GM19239 (cell line): ENCODE data around the gene B9D1.

Experiments
- DNase-seq: peaks from one replicate; pipeline ENCODE4 v3.0.0; 2011; ENCODE audit warnings: low spot score; ENCODE audit not compliant: insufficient read length
- FAIRE-seq: peaks from 2 replicates; lab custom pipeline; 2011; peaks lifted over from hg19 to GRCh38; lab: Jason Lieb, UNC

Gene B9D1

DNA sequence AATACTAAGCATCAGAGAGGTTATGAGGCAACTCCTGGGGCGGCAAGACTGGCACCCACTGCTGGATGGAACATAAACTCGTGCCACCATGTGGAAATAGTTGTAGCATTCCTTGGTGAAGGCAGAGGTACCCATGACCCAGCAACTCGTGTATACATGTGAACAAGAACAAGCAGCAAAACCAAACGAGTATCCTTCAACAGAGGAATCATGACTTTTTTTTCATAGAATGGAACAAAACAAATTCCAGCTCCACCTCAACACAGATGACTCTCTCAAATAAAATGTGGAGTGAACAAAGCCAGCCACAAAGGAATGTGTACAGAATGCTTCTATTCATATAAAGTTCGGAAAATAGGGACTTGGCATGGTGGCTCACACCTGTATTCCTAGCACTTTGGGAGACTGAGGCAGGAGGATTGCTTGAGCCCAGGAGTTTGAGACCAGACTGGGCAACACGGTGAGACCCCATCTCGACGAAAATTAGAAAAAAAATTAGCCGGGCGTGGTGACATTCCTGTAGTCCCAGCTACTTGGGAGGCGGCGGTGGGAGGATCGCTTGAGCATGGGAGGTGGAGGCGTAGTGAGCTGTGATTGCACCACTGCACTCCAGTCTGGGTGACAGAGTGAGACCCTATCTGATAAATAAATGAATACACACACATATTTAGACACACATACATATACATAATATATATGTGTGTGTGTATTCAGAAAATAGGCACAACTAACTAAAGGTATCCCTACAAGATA, 35.3 kb downstream of the B9D1 start:
- DNase-seq (no peak), FAIRE-seq (no peak)

DNA sequence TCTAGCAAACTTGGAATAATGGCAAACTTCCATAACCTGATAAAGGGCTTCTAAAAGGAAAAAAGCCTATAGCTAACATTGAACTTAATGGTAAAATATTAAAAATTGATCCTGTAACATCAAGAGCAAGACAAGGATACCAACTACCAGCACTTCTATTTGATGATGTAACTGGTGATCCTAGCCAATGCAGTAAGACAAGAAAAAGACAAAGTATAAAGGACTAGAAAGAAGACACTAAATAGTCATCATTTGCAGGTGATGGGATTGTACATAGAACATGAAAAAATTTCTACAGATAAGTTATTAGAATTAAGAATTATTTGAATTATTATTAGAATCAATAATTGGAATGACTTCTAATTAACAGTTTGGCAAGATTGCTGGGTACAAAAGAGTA, 37.0 kb downstream of the B9D1 start:
- FAIRE-seq (no peak), DNase-seq (no peak)

DNA sequence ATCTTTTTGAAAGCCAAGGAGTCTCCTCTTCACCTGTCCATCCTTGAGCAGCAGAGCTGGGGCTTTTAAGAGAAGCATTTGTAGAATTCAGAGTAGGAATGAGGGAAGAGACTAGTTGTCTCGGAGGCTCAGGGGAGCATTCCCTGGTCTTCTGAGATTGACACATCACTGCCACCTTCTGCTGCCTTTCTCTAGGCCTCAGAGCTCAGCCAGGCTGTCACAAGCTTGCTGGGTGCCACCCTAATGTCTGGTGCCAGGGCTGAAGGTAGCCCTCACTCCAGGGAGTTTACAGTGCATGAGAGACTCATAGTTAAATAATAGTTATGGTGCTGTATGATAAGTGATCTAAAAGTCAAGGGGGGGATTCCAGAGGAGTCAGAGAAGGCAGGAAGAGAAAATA, 39.7 kb downstream of the B9D1 start:
- DNase-seq (no peak), FAIRE-seq (no peak)

DNA sequence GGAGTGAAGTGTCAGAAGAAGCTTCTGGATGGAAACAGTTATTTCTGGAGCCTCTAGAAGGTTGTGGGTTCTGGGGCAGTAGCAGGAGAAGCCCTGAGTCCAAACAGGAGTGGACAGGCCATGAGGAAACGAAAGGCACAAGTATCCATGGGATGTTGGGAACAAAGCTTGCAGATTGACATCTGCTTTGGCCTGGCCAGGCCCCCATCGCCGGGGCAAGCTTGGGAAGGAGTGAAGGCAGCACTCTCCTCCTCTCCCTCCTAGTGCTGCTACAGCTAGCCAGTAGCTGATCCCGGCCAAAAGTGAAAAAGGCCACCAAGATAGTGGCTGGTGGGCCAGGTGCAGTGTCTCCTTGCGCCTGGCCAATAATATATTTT, 40.4 kb downstream of the B9D1 start:
- FAIRE-seq (no peak), DNase-seq (no peak)

DNA sequence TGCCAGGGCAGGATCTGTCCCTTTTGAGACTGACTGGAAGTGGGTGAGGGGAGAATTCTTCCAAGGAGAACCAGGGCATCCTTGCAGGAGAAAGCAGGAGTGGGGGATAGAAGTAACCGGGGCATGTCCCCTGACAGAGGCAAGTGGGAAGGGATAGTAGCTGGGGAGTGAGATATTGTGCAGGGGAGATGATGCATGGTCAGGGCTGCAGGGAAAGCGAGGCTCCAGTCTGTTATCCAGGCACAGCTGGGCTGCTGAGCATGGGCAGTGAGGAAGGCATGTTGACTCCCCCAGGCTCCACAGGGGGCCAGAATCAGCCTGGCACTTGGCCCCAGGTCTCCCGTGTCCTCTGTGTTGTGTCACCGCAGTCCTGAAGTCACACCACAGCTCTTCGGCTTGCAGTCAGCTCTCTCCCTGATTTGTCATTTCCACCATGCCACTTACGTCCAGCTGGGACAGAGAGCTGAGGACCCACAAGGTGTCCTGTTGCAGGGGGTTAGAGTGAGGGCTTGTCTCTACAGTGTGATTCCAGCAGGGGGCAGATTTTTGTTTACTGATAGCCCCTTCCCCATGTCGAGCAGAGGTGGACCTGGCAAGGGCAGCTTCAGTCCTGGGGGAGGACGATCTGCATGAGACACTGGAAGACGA, 40.9 kb downstream of the B9D1 start:
- no peak for FAIRE-seq

DNA sequence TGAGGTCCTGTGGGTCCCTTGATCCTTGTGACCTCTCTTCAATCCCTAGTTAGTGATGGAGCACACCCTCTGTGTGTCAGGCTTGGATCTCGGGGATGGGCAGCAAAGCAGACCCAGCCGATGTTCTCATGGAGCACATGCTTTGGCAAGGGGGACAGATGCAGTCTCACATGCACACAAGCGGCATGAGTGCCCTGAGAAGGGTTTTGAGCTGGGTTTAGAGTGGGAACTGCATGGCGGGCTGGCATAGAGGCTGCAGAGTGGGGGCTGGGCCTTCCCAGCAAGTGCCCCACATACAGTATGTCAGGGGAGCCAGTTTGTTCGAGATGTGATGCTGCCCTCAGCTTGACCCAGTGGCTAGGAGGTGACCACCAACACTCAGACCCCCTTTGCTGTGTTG, 41.6 kb downstream of the B9D1 start:
- no peak for FAIRE-seq

More for the DNA sequence above, 40.9 kb downstream of the B9D1 start:
- DNase-seq = no peak

DNA sequence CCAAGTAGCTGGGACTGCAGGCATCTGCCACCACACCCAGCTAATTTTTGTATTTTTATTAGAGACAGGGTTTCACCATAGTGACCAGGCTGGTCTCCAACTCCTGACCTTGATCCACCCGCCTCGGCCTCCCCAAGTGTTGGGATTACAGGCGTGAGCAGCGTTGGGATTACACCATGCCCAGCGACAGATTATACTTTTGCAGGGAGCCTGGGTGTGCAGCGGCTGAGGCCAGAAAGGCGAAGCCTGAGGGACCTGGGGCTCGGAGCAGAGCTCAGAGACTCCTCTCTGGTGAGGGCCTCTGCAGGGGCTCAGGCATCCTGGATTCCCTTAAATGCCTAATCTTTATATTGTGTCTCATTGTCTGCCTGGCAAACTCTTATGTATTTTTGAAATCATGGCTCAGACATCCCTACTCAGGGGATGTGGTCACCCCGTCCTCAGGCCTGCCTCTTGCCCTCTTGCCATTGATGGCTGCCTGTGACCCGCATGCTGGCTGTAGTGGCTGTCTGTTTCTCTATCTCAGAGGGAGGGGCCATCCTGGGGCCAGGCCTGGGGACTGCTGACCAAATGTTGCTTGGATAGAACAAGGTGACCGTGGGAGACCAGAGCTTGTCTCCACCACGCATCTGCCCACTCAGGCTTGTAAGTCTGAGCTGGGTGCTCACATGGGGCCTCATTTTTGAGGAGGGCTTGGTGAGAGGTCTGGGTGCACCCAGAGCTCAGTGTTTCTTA, 42.6 kb downstream of the B9D1 start:
- DNase-seq (no peak), FAIRE-seq (no peak)

More for the DNA sequence above, 41.6 kb downstream of the B9D1 start:
- DNase-seq = no peak

DNA sequence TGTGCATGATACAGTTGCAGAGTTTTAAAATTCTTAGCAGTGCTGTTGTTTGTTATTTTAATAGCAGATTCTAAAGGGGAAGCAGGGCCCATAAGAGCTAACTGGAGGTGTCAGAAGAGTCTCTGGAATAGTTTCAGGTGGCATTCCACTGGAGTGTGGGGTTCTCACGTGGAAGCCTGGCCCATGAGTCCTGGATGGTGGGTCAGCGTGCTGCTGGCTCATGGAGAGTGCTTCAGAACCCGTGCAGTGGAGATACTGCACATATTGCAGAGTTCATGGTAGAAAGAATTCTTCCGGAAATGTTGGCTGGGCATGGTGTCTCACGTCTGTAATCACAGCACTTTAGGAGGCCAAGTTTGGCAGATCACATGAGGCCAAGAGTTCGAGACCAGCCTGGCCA, 43.9 kb downstream of the B9D1 start:
- FAIRE-seq (no peak), DNase-seq (no peak)

DNA sequence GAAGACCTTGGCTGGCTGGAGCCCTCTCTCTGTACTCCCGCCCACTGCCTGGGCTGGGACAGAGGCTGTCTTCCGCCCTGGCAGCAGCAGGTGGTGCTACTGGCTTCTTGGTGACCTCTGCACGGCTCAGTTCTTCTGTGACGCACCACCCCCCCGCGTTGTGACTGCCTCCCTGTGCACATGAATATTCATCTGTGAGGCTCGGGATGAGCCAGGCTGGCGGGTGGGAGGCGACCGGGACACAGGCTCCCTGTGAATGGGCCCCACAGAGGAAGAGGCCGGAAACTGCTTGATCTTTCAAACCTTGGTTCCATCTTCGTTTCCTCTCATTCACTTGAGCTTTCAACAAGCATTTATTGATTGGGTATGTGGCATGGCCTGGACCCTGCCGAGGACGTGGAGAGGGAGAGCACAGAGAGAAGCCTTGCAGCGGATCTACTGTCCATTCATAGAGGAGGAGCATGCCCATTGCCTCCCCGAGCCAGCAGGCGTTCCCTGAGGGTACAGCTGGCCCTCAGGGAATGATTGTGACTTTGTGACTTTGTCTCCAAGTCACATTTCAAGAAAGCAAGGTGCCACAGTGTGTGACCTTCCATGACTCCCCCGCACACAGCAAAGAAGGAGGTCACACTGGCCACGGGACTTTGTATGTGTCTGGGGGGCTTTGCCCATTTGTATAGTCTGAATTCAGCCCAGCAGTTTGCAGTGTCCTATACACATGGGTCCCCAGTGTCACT, 45.0 kb downstream of the B9D1 start:
- DNase-seq (no peak), FAIRE-seq (peak; percentile 28)

DNA sequence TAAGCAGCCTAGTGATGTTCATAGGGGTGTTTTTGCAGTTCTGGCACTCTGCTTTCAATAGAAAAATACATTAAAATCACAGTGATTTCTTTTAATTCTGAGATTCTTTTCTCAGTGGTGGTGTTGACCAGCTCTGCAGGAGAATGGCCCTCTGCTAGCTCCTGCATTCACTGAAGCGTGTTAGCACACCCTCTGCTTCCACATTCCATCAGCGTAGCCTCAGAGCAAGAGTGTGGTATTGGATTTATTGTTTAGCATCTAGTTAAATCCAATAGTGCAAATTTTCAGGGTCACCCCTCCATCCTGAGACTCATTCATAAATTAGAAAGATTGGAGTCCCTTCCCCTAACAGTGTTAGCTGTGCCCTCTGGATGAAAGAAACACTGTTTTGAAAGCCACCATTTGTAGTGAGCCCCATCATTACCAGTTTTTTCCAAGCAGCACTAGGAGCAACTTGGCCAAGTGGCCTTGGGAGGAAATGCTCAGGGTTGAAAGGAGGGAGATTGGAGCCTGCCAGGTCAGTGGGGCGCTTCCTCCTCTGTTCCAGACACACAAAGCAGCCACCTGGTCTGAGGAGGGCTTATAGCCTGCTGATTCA, 45.7 kb downstream of the B9D1 start:
- DNase-seq = no peak
- FAIRE-seq = no peak

DNA sequence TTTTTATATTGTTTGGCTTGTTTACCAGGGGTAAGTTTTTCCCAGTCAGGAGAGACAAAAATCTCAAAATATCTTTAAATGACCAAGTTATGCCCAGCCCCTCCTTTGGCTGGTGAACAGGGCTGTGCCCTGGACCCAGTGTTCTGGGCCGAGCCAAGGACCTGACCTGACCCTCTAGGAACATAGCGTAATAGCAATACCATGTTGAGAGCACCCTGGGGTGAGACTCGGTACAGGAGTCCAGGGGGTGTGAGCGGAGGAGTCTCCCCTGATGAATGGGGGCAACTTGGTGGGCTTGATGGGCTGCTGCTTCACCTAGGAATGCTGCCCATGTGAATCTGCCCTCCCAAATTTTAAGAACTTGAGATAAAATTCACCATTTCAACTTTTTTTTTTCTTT, 47.4 kb downstream of the B9D1 start:
- FAIRE-seq = no peak

DNA sequence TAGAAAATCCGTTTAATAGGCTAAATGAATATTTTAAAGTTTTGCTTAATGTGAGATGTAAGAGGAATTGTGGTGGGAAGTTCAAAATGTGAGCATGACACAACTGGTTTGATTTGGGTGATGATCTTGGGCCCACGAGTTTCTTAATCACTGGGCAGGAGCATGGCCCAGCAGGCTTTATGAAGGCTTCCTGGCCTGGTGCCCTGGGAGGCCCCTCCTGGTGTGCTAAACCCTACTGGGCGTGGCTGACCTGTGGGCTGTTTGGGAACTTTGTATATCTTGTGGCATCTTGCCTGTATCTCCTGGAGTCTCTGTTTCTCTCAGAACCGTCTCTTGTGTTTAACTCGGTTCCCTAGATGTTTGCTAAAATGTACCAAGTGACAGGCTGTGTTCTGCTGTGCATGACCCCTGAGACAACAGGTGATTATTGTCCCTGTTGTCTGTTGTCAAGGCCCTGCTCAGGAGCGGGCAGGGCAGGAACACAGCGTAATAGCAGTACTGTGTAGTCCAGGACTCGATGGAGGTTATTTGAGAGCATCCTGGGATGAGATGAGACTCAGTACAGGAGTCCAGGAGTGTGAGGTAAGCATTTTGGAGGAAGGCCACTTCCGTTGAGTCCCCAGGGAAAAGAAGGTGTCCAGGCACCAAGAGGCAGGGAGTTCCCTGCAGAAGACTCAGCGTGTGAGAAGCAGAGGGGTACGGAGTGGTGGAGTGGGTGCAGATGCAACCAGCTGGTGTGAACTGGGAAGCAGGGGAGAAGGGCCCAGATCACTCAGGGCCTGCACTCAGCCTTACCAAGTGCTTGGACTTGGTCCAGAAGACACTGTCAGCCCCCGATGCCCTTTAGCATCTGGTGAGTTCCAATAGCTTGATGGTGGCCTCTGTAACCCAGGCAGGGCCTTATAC, 48.5 kb downstream of the B9D1 start:
- DNase-seq (no peak), FAIRE-seq (no peak)

More for the DNA sequence above, 47.4 kb downstream of the B9D1 start:
- DNase-seq = no peak

DNA sequence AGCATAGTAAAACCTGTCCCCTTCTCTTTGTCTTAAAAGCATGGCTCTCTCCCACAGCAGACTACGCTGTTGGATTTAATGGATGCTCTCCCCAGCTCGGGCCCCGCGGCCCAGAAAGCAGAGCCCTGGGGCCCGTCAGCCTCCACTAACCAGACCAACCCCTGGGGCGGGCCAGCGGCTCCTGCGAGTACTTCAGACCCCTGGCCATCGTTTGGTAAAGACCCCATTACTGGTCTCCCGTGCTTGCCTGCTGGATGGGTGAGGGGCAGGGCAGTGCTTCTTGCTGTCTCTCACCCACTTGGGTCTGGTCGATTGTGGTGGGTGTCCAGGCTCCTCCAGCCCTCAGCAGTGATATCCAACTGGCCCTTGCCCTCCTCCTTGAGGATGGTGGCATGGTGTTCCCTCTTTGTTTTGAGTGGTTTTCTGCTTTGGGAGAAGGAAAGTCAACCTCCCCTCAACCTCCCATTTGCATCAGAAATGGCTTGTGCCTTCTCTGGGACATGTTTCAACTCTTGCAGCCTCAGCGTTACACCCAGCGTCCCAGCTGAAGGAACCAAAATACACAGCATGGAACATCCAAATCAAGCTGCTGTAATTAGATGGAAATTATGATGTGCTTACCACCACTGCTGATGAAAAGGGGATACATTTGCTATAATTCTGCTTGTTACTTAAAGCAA, 49.3 kb downstream of the B9D1 start:
- DNase-seq = no peak
- no peak for FAIRE-seq

DNA sequence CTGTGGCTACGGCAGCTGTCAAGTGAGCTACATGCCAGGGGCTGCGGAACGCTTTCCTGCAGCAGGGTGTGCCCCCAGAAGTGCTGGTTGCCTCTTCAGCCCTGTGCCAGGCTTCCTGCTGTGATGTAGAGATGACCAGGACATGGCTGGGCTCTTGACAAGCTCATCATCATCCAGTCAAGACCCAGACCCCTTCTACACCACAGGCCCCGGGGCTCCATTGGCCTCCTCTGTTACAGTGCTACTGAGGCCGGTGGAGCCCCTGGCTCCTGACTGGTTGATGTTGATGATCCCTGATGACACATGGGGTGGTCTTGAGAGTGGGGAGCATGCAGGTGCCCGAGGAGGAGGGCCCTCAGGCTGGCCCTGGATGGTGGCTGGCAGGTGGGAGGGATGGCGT, 50.1 kb downstream of the B9D1 start:
- FAIRE-seq (no peak), DNase-seq (no peak)

DNA sequence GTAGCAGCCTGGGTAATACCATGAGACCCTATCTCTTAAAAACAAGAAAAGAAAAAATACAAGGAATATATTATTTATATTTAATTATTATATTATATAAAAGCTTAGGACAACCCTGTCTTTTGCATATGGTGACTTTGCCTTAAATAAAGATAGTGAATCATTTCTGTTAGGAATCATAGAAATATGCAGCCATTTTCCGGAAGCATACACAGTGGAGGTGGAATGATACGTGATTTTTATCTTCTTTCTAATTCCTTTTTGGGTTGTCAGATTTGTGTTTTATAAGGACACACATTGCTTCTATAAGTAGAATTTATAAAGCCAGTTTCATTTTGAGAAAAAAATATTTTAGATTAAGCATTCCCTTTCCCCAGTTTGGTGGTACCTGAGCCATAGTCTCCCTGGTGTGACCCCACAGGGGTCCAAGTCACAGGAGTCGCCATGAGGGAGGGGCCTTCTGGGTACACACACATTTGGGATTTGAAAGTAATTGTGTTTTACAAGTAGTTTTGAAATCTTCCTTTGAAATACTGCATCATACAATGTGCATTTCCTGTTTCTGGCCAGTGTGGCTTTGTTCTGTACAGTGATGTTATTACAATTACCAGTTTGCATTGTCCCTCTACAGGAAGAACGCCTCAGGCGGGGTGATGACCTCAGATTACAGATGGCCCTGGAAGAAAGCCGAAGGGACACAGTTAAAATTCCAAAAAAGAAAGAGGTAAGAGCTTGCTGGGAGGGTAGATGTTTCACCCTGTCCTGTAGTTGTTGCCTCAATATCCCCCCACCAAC, 50.9 kb downstream of the B9D1 start:
- FAIRE-seq (no peak), DNase-seq (no peak)

DNA sequence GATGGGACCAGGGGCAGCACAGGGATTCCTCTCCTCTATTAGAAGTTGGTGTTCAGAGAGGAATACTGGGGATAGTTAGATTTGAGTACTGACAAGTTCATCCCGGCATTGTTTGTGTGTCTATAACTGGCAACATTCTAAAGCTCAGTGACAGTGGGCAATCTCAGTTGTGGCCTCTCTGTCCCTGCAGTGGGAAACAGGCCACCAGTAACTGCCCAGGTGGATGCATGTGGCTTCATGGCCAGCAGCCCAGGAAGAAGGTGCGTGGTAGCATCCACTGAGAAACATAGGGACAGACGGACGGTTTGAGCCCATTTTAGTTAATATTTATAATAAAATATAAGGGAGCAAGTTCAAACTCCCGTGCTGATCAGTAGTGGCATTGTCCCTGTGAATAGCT, 51.5 kb downstream of the B9D1 start:
- DNase-seq = no peak
- FAIRE-seq = no peak

DNA sequence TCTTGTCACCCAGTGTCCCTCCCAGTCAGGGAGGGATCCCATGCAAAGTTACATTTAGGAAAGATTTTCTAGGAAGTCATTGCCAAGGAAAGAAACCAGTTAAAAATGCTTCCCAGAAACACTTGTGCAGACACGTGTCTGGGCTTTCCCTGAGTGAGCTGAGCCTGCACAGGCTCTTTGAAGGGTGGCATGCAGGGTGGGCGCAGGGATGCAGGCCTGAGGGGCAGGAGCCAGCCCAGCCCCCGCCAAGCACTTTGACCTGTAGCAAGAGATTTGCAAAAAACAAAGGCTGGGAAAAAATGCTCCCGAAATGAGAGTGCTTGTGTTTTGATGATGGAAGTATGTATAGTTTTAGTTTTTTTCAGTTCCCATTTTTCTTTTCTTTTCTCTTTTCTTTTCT, 52.4 kb downstream of the B9D1 start:
- FAIRE-seq (no peak), DNase-seq (no peak)

DNA sequence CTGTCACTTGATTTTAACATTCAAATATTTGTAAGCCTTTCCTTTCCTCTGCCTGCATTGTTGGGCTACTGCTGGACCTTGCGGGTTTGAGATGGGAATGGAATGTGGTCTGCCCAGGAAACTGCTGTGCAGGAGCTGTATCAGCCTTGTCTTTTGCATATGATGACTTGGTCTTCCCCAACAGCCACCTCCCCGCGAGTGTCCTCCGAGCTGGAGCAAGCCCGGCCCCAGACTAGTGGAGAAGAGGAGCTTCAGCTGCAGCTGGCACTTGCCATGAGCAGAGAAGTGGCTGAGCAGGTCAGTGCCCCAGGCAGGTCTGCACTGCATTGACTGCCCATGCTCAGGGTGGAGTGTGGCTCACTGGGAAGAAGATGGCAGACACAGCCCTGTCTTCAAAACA, 52.8 kb downstream of the B9D1 start:
- DNase-seq = no peak
- FAIRE-seq = no peak
